GM03348 (cell line): ENCODE data around the gene DSC1.

ENCODE experiments used
- DNase-seq: peaks from one replicate; pipeline ENCODE4 v3.0.0; 2012; ENCODE audit warnings: low spot score

The DSC1 gene

GRCh38 chr18:31103423-31103822 is 59.2 kb downstream of the DSC1 start:
- no peak for DNase-seq

GRCh38 chr18:31102941-31103340 is 59.7 kb downstream of the DSC1 start:
- DNase-seq, result no peak

GRCh38 chr18:31102025-31102684 is 60.5 kb downstream of the DSC1 start, which contains the start of gene DSC2:
Gene DSC2, minus strand, starts transcription at chr18:31102421. Its CDS starts 450 bp downstream, at chr18:31101971.
- DNase-seq, result no peak

GRCh38 chr18:31101183-31102024 is 61.3 kb downstream of the DSC1 start:
- peak; percentile 8 for DNase-seq

GRCh38 chr18:31100436-31101182 is 62.0 kb downstream of the DSC1 start:
- no peak for DNase-seq

- DNase-seq, result no peak
These were observed 63.0 kb downstream of the DSC1 start for GRCh38 chr18:31099450-31100230.

- no peak for DNase-seq
These were observed 63.8 kb downstream of the DSC1 start for GRCh38 chr18:31098878-31099277.

GRCh38 chr18:31097666-31098065 is 65.0 kb downstream of the DSC1 start:
- no peak for DNase-seq

- no peak for DNase-seq
These were observed 68.8 kb downstream of the DSC1 start for GRCh38 chr18:31093880-31094279.

- no peak for DNase-seq
These were observed 69.4 kb downstream of the DSC1 start for GRCh38 chr18:31093294-31093693.

GRCh38 chr18:31091350-31091749 is 71.3 kb downstream of the DSC1 start:
- no peak for DNase-seq

- no peak for DNase-seq
These were observed 74.1 kb downstream of the DSC1 start for GRCh38 chr18:31088532-31088931.

- DNase-seq, result no peak
These were observed 82.7 kb downstream of the DSC1 start for GRCh38 chr18:31079973-31080372.
